HL-60/S4 (cell line): ENCODE measurements around the gene DUSP22.
"Not testable (repeated sequence)": the region's sequence is repeated elsewhere in the genome, so short reads cannot be mapped to it uniquely, and the experiment has no call there.

Source experiments
- in situ Hi-C: fragments of 300-500 bp; cut with MboI; formaldehyde crosslinking; loops from 2 replicates; pipeline ENCODE4 v1.14.3; 2022; ENCODE audit warnings: low sequenced_read_pairs

The DUSP22 gene

DNA sequence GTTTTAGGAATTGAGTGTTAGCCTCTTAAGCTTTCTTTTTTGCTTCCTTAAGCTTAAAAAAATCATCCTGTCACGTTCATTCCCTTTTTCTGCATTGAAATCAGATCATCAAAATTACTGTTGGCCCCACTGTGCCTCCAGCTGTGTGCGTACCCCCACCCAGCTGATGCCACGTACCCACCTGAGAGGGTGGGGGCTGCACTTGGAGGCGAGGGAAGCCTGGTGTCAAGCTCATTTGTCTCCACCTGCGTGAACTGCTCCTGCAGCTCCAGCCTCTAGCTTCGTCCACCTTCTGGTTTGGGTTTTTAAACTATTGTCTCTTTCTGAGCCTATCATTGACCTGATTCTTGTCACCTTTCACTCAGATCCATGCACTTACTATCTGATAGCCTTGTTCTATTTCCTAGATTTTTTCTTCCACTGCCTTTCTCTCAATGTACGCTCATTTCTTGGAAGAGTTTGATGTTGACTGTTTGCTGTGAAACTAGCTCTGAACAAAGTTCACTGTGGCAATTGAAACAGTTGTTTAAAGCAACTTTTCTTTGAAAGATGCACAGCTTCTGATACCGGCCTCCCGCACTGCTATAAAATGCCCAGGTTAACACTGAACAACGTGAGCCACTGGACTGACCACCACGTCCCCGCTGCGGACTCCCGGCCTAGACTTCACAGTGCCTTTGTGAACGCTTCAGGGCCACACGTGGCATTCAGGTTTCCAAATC, 69.3 kb downstream of the DUSP22 start:
- in situ Hi-C loops = no loop called here

DNA sequence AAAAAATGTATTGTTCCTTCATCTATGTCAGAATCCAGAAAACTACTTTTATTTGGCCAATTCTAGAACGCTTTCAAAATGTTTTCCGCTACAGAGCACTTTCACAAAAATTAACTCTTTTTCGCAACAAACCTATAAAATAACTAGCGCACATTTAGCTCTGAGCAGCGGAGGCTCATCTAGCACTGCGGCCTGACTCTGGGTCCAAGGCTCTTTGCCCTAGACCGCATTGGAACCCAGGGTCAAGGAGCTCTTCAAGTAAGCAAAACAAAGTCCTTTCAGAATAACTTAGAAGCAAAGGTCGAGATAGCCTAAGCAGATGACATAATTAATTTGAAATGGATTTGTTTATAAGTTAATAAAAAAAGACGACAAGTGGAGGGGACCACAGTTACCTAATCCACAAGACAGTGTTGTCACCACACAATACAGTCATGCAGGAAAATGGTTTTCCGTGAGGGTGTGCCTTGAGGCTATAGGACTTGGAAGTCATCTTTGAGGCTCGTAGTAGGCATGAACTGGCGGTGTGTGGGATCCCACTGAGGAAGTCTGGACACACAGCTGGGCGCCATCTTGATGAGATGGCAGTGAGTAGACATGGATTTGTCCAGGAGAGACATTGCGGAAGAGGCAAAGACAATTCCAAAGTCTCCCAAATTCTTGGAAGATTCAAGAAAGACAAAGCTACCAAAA, 70.1 kb downstream of the DUSP22 start:
- in situ Hi-C loops = no loop called here

DNA sequence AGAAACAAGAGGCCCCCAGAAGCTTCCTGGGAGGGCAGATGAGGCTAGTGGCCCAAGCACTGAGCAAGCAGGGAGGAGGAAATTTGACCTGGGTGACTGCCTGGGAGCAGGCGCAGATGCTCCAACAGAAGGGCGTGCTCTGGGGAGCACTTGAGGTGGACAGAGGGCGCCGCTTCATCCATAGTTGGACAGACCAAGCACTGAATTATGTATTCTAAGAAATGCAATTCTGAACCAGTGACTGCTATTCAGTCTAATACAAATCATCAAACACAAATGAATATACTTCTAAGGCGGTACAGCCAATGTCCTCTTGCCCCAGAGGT, 70.6 kb downstream of the DUSP22 start:
- in situ Hi-C loops = no loop called here

DNA sequence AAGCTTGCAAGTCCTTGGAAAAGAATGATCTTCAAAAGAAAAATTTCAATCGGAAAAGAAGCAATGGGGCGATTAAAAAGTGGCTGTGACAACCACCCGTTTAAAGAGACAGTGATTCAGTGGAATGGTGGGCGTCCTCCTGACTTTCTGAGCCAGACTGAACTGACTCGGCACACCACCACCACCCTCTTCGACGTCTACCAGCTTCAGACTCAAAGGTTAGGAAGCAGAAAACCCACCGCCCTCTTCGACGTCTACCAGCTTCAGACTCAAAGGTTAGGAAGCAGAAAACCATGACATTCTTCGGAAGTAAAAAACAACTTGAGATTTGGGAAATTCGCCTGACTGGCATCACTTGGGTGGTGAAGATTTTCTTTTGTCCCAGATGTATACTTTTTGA, 71.0 kb downstream of the DUSP22 start:
- in situ Hi-C loops = no loop called here

DNA sequence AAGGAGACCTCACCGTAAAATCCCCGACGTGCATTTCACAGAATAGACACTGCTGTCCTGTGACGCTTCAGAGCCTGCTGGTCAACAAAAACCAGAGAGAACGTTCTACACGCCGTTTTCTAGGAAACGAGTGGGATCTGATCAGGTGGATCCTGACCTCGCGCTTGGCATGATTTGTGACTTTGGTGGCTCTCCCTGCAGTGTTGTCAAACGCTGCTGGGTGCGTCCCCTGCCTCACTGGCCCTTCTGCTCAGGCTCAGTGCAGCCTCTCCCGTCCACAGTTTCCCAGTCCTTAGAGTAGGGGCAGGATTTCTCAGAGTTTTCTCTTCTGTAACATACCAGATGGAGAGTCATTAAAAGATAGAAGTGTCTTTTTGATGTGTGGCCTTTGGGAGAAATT, 71.6 kb downstream of the DUSP22 start:
- in situ Hi-C loops = no loop called here

DNA sequence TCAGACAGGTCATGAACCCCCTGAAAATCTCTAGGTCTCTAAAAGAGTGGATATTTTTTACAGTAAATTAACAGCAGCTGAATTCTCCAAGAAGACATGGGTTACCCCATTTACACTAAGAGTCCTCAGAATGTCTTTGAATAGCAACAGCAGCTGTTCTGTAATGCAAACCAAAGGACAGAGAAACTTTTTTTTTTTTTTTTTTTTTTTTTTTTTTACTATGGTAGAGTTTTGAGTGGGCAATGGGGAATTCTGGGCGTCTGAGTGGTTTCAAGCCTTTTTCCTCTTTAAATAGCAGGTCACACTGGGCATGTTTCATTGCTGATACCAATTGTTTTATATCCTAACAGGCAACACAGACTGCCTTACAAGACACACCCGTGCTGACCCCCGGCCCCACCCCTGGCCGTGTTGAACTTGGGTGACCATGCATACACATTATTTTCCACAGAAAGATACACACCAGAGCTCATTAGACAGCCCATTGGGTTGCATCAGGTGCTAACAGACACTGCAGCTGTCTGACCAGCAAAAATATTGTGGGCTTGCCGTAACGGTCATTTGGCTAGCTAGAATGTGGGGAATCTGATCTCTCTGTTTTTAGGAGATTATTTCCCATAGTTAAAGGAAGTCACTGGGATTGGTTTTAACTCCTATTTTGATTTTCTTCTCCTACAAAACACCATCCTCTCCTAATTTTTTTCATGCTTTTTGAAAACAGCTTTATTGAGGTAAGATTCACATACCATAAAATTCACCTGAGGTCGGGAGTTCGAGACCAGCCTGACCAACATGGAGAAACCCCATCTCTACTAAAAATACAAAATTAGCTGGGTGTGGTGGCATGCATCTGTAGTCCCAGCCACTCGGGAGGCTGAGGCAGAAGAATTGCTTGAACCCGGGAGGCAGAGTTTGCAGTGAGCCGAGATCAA, 72.6 kb downstream of the DUSP22 start:
- in situ Hi-C loops = no loop called here

DNA sequence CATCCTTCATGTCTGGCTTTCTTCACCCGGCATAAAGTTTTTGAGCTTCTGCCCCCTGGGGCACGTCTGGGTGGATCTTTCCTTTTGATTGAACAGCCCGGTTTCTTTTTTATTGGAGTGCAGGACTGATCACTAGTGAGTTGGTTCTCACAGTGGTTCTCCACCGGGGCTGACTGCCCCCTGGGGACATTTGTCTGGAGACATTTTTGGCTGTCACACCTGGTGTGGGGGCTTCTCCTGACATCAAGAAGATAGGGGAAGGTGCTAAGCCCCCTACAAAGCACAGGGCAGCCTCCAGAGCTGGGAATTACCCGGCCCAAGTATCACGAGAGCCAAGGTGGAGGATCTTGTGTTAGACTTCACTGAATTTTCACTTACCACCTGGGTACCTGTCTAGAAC, 73.5 kb downstream of the DUSP22 start:
- in situ Hi-C loops = no loop called here

DNA sequence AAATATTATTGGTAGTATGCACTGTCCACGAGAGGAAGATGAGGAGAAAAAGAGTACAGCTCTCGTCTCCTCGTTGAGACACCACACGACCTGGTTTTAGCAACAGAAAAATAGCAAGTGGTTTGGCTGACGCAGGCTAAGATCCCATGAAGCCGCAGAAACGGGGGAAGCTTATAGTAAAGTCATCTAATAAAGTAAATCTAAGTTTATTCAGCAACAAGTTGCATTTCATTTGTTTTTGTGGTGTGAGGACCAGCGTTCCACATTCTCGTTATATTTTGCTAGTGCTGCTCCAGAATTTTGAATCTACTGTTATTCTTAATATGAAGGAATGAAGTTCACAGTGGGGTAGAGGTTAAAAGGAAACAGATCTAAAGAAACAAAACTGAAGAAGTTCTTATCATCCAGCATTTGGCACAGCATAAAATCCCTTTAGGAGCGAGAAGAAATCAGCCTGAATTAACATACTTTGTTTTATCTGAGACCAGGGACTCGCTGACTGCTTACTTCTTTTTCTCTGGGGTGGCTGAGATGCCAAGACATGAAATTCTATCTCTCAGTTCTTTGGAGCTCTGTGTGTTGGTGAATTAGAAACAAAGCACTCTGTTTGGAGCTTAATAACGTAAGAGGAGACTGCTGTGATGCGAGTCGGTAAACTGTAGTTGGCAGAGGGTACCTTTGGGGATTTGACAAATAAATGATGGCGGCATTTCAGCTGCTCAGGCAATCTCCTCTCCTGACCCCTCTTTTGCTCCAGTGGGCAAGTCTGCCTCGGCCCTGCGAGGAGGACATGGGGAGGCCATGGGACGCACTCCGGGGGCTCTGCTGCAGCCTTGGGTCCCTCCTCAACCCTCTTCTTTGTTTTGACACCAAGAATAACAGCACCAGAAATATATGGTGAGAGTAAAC, 74.4 kb downstream of the DUSP22 start:
- in situ Hi-C loops = no loop called here

DNA sequence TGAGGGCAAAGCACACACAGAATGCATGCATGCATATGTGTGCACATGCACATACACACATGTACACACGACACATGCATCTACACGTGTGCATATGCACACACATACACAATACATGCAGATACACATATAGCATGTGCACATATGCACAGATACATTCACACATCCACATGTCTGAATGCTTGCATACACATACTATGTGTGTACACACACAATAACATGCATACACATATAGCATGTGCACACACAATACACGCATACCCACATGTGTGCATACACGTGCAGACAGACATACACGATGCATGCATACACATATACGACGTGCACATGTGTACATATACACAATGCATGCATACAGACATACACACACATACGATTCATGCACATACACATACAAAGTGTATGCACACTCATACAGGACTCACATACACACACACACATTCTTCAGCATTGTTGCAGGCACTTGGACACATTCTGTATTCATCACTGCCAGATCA, 75.1 kb downstream of the DUSP22 start:
- in situ Hi-C loops = no loop called here

DNA sequence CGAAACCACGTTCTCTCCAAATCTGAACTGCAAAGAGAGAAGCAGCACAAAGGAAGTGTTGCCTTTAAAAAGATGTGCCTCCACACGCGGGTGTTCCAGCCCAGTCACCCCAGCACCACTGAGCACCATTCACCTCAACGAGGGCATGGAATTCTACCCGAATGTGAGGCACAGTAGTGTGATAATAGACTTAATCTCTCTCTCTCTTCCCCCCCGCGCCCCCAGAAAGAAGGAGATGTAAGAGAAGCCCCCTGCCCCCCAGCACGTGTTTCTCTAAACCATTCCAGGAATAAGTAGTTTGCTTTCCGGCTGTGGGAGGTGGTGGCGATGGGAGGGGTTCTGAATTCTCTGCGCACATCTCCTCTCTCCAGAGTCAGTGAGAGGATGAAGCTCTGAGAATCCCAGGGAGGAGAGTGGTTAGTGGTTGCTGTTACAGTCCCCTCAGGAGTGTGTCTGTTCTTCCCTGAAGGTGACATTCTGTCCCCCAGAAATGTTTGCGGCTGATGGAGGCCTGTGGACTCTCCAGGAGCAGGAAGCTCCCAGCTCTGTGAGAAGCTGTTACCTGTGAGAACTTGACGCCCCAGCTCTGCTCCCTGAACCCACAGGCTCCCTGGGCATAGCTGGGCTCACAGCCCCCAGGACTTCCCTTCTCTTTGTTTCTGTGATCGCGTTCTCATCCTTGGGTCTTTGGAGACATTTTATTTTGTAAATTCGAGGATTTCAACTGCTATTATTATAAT, 75.8 kb downstream of the DUSP22 start:
- in situ Hi-C loops = no loop called here

DNA sequence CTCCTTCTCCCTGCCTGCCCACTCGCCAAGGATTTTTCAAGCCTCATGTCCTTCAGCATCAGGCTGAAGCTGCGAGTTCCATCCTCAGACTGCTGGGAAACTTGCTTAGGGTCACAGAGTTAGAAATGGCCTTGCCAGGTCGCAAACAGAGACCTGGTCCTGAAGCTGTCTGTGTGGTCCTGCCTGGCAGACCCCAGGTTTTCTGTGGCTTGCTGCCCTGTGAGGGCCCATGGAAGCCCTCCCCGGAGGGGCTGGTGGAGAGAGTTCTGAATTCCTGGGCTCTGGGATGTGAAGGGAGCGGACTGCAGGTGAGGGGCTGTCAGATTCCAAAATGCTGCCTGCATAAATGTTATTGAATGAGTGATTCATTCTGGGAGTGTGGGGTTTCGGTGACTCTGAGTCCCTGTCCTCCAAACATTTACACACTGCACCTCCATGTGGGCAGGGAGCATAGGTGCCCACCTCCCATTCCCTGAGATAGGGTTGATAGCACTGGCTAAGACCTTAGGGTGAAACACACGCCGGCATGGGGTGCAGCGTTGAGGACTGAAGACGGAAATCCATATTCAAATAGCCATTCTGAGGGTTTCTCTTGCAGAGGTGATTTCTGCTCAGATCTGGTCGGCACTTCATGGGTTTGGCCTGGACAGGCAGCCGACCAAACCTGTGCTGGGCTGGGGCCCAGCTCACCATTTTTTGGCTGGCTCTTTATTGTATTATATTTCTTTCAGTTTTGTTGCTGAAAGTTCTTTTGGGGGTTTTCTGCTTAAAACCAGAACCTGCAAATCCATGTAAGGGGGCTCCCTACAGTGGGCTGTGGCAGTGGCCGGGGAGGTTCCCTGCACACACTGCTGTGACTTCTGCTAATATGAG, 77.5 kb downstream of the DUSP22 start:
- in situ Hi-C loops = no loop called here

DNA sequence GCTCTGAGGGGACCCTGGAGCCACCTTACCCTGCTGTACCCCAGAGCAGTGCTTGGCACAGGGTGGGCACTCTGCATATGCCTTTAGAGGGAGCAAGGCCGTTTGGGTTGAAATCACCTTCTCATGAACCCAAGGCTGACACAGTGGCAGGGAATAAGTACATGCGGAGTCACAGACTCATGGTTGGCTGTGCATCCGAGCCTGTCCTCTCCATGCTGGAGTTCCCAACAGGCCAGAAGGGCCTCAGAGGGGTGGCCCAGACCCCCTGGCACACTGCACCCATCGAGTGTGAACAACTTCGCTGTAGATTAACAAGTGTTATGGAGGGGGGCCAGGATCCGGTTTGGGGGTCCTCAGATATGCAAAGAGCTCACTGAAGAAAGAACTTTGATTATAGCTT, 78.3 kb downstream of the DUSP22 start:
- in situ Hi-C loops = no loop called here

DNA sequence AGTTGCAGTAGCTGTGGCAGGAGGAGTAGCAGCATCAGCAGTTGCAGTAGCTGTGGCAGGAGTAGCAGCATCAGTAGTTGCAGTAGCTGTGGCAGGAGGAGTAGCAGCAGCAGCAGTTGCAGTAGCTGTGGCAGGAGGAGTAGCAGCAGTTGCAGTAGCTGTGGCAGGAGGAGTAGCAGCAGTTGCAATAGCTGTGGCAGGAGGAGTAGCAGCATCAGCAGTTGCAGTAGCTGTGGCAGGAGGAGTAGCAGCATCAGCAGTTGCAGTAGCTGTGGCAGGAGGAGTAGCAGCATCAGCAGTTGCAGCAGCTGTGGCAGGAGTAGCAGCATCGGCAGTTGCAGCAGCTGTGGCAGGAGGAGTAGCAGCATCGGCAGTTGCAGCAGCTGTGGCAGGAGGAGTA, 79.6 kb downstream of the DUSP22 start:
- in situ Hi-C loops = not testable (repeated sequence)

DNA sequence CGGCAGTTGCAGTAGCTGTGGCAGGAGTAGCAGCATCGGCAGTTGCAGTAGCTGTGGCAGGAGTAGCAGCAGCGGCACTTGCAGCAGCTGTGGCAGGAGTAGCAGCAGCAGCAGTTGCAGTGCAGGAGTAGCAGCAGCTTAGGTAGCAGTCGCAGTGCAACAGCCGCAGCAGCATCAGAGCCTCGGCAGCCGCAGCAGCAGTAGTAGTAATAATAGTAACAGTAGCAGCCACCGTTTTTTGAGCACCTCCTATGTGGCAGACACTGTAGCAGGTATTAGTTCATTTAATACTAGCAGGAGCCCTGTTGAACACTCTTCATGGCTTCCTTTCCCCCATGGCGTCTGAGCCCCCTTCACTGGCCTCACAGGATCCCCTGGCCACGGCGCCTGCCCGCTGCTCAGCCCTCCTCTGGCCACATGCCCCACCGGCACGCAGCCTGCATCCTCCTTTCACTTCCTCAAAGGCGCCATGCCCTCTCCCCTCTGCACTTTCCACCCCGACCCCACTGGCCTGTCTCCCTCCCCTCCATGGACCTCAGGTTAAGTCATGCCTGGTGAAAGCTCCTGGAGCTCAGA, 80.1 kb downstream of the DUSP22 start:
- in situ Hi-C loops = no loop called here

DNA sequence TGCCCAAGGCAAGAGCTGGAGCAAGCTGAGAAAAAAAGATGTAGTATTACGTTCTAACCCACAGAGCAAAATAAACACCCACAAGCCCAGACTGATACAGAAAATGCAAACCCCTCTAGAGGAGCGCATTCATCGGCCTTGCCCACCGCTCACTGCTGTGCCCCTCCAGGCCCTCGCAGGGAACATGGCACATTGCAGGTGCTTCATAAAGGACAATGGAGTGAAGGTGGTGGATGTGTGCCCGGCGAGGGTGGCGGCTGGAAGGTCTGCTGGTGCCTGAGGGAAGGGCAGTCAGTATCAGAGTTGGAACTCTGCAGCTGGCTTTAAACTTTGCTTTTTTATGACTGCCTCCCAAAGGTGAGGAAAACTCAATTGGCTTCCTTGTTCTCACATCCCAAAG, 80.7 kb downstream of the DUSP22 start:
- in situ Hi-C loops = no loop called here

DNA sequence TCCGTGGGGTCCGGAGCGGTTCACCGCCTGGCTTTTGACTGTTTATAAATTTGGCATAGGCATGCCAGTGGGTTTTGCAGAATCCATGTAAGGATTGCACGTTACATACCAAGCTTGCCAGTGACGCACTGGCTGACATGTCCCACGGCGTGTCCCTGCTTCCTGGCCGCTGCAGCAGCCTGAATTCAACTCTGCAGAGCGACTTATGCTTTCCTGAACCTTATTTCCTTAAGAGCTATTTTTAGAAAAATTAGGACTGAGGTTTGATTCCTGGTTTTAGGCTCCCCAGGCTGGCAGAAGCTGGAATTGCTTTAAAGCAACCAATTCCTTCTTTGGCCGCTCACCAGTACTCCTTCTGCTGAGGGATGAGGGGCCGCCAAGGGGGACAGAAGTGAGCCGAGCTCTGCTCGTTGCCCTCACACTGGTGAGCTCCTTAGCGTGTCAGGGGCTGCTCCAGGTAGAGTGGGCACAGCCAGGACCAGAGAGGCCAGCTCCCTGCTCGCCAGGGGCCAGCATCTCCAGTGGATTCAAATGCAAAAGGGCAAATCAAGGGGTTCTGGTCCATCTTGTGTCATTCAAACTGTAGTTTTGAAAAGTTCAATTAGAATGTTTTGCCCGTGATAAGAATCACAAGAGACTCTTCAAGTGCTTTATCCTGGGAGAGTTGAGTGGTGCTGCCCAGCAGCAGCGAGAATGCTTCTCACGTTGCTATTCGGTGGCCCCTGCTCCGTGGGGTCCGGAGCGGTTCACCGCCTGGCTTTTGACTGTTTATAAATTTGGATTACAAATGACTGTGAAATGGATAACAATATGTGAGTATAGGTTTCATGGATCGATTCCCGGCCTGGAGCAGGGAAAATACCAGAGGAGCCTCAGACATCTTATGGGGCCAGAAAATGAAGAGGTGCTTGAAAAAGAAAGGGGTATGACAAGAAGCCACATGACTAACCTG, 81.8 kb downstream of the DUSP22 start:
- in situ Hi-C loops = no loop called here

DNA sequence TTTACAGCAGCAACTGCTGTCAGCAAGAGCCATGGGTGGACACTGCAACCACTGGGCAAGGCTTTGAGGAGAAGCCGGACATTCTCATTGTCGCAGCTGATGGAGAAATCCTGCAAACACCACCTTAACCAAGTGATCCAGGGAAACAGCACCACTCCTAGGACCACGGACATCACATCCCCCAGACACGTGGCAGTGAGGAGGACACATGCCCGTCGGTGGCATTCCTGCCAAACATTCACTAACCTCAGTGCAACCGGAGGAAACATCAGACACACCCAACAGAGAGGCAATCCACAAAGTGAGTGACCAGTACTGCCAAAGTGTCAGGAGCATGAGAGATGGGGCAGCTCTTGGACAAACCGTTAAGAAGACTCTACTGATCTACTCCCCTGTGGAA, 82.7 kb downstream of the DUSP22 start:
- in situ Hi-C loops = no loop called here
